Activated T-cell treated with anti-CD3 and anti-CD28 coated beads, Interleukin-2, amount 50 U/mL, for 48 hours (primary cell): ENCODE results near the gene FBLN2.

Source experiments
- DNase-seq, 2 experiments: peaks; one replicate each; pipeline ENCODE4 v3.0.0-alpha.2; 2020

FBLN2 gene

DNA sequence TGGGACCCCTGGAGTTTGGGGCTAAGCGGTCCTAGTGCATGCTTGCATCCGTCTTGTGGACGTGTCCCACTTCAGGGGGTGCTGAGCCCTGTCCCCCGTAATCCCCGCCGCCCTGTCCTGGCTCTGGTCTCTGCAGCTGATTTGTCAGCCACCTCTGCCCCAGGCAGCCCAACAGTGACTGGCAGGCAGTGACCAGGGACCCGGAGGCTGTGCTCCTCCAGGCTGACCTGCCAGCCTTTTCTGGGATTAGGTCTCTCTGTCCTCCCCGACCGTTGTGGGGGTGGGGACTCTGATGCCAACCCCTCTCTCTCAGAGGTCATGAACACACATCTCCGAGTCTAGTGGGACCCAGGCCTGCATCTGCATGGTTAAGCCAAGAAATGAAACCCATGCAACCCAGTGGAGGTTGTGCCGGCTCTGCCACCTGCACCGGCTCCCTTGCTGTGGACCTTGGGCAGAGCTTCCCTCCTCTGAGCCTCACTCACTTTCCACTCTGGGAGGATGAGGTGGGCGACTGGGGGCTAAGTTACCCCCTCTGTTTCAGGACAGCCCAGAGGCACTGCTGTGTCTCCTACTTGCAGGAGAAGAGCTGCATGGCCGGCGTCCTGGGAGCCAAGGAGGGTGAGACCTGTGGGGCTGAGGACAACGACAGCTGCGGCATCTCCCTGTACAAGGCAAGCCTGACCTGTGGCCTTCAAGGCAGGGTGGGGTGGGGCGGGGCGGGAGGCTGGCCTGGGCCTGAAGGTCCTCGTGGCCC, 60.2 kb downstream of the FBLN2 start:
- no peak for DNase-seq

DNA sequence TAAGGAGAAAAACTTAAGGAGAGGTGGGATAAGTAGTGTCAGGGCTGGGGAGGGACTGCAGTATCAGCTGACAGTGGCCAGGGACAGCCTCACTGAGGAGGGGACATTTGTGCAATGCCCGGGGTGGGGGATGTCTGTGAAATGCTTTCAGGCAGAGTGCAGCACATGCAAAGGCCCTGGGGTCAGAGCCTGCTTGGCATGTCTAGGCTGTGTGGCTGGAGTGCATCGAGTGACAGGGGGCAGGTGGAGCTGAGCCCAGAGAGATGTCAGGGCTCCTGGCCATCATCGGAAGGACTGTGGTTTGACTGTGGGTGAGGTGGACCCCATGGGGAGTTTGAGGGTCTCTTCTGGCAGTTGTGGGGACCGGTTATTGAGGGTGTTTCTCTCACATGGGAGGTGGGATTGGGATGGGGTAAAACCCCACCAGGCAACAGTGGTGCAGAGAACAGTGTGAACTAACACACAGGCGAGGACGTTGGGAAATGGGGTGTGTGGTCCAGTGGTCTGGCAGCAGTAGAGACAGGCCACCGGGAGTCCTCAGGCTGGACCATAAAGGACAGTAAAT, 61.2 kb downstream of the FBLN2 start:
- no peak for DNase-seq

DNA sequence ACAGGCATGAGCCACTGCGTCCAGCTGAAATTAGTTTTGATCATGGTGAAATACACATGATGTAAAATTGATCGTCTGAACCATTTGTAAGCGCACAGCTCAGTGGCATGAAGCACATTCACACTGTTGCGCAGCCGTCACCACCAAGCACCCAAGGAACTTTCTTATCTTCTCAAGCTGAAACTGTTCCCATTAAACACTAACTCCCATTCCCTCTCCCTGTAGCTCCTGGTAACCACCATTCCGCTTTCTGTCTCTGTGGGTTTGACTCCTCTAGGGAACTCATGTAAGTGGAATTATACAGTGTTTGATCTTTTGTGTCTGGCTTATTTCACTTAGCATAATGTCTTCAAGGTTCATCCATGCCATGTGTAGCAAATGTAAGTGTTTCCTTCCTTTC, 62.3 kb downstream of the FBLN2 start:
- no peak for DNase-seq

DNA sequence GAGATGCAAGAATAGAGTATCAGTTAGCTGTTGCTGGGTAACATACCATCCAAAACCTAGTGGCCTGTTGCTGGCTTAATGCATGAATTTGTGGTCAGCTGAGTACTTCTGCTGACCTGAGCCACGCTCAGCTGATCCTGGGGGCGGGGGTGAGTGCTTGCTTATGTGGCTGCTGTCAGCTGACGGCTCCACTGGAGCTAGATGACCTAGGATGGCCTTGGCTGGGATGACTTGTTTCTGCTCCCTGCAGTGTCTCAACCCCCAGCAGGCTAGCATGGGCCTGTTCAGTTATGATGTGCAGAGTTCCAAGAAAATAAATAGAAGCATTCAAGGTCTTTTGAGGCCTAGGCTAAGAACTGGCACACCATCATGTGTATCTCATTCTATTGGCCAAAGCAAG, 63.9 kb downstream of the FBLN2 start:
- DNase-seq, result no peak

DNA sequence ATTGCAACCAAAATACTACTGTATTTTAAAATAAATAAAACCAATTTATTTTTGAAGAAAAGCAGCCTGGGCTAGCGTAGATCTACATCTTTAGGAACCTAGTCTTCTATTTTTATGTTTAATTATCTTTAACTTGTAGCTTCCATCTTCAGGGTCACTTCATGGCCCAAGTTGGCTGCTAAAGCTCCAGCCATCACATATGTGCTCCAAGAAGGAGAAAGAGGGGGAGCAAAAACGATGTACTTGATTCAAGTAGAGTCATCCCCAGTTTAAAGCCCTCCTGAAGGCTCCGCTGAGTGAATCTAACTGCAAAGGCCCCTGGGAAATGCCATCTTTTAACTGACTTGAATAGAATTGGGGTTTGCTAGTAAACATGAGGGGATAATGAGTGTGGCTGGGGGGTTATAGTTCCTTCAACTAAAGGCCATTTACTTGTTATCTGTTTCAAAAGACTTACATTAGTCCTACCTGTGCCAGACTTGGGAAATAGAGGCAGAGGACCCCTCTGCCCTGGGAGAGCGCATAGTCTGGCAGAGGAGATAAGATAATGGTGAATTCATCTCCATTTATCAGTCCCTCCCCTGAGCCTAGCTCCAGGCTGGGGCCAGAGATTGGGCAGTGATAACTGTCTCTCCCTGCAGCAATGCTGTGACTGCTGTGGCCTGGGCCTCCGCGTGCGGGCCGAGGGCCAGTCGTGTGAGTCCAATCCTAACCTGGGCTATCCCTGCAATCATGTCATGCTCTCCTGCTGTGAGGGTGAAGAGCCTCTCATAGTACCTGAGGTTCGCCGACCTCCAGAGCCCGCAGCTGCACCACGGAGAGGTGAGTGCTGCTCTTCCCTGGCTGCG, 64.6 kb downstream of the FBLN2 start:
- DNase-seq, result no peak

DNA sequence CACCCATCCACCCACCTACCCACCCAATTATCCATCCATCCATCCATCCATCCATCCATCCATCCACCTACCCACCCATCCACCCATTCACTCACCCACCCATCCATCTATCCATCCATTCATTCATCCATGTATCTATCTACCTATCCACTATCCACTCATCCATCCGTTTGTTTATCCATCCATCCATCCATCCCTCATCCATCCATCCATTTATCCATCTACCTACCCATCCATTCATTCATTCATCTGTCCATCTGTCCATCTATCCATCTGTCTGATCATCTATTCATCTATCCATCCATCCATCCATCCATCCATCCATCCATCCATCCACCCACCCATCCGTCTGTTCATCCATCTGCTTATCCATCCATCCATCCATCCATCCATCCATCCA, 65.7 kb downstream of the FBLN2 start:
- no peak for DNase-seq

DNA sequence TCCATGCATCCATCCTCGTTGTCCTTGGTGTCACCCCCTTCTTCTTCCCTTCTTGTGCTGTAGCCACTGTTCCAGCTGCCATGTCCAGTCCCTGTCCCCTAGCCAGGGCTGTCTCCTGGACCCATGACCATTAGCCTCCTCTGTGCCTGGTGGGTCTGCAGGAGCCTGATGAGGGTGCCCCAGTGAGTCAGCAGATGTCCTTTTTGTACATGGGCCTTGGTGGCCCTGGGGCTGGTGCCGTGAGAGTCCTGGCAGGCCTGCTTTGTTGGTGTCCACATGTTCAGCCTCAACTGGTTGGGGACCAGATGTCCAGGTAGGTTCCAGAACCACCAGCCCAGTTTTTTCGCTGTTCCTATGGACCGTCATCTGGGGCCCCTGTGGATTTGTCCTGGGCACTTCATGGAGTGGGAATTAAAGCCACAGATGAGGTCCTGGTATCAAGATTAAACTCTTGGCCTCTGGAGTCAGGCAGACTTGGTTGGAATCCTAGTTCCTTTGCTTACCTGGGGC, 66.1 kb downstream of the FBLN2 start:
- no peak for DNase-seq

DNA sequence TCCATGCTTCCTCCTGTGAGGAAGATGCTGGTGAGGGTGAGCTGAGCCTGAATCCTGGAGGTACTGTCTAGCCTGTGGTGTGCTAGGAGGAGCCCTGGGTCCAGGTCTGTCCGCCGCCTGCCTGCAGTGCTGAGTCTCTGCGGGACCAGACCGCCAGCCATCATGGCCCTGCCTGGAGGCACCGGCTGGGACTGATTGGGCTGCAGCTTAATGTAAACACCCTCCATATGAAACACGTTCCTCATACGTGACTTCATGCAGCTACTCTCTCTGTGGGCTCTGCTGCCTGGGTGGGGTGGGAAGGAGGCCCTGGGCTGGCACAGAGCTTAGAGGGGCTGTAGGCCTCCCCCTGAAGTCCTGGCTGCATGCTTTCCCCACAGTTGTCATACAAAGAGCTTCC, 67.4 kb downstream of the FBLN2 start:
- DNase-seq, result no peak

DNA sequence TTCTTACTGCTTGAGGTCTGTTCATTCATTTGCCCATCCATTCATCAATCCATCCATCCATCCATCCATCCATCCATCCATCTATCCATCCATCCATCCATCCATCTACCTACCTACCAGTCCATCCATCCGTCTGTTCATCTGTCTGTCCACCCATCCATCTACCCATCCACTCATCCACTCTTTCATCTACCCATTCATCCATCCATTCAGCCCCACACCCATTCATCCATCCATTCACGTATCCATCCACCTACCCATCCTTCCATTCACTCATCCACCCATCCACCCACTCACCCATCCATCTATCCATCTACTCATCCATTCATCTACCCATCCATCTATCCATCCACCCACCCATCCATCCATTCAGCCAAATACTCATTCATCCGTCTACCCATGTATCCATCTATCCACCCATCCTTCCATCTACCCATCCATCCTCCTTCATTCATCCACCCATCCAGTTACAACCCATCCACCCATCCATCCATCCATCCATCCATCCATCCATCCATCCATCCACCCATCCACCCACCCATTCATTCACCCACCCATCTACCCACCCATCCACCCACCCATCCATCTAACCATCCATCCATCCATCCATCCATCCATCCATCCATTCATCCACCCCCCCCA, 68.3 kb downstream of the FBLN2 start:
- DNase-seq, result no peak

DNA sequence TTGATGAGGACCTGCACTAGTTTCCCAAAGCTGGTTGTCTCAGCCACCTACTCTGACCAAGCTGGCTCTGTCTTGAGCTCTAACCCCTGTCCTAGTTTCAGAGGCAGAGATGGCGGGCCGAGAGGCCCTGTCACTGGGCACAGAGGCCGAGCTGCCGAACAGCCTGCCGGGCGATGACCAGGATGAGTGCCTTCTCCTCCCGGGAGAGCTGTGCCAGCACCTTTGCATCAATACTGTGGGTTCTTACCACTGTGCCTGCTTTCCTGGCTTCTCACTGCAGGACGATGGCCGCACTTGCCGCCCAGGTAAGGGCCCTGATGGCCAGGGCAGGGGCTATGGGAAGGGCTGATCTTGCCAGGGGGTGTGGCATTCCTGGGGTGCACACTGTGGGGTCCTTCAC, 69.1 kb downstream of the FBLN2 start:
- DNase-seq, result no peak

DNA sequence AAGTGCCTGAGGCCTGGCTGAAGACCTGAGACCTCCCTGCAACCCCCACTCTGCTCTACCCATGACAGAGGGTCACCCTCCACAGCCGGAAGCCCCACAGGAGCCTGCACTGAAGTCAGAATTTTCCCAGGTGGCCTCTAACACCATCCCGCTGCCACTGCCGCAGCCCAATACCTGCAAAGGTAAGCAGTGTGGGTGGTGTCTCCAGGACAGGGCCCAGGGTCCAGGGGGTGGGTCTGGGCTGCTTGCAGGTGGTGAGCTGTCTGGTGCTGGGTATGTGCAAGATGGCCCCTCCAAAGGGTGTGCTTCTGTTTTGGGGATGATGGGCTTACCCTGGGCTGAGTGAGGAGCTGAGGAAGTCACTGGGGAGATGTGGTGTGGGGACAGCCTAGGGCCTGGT, 69.9 kb downstream of the FBLN2 start:
- no peak for DNase-seq

DNA sequence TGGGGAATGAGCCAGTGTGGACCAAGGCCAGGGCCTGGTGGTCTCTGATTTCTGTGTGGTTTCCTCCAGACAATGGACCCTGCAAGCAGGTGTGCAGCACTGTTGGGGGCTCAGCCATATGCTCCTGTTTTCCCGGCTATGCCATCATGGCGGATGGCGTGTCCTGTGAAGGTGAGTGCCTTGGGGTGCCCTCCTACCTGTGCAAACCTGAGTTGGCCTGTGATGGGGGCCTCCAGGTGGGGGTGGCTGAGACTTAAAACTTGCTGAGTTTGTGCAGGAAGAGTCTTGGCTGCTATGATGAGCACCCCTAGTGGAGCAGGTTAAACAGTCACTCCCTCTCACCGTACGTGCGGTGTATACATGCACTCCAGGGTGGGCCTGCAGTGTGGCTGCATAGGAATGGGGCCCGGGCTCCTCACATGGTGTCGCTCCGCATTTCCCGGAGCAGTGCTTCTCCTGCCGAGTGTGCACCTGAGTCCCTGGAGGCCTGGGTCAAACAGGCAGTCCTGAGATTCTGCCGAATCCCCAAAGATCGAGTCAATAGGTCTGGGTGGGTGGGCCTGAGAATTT, 70.8 kb downstream of the FBLN2 start:
- no peak for DNase-seq

DNA sequence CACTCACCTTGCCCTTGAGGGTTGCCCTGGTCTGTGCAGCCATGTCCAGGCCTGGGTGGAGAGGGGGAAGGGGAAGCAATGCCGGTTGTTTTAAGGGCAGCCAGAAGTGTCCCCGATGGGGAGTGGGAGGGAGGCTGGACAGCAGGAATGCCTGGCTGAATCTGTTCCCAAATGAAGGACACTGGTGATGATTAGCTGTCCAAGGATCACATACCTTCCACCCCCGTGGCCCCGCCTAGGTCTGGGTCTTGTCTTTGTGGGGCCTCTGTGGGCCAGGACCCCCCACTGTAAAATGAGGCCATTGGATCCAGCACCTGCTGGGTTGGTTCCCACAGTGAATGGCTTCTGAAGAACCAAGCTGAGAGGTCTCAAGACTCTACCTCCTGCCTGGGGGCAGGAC, 71.4 kb downstream of the FBLN2 start:
- DNase-seq, result no peak

DNA sequence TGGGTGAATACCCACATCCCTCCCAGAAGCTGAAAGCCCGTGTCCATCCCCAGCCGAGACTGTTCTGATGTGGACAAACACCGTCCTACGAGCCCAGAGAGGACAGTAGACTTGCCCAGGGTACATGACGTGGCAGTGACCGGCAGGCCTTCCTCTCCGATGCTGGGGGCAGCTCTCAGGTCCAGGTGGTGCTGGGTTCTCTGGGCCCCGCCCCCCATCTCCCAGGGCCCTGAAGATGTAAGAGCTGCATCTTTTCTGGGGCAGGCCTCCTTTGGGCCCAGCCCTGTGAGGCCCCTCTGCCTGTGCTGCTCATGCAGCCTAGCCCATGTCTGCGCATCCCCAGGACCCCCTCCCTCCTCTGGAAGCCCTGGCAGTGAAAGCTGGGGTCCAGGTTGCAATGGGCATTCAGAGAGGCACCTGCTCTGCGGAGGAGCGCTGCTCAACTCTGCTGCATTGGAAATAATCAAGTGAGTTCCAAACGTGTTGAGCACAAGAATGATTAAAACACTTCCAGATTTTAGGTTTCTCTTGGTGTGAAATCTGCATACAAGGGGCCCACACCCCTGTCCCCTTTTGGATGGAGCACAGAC, 71.9 kb downstream of the FBLN2 start:
- no peak for DNase-seq

DNA sequence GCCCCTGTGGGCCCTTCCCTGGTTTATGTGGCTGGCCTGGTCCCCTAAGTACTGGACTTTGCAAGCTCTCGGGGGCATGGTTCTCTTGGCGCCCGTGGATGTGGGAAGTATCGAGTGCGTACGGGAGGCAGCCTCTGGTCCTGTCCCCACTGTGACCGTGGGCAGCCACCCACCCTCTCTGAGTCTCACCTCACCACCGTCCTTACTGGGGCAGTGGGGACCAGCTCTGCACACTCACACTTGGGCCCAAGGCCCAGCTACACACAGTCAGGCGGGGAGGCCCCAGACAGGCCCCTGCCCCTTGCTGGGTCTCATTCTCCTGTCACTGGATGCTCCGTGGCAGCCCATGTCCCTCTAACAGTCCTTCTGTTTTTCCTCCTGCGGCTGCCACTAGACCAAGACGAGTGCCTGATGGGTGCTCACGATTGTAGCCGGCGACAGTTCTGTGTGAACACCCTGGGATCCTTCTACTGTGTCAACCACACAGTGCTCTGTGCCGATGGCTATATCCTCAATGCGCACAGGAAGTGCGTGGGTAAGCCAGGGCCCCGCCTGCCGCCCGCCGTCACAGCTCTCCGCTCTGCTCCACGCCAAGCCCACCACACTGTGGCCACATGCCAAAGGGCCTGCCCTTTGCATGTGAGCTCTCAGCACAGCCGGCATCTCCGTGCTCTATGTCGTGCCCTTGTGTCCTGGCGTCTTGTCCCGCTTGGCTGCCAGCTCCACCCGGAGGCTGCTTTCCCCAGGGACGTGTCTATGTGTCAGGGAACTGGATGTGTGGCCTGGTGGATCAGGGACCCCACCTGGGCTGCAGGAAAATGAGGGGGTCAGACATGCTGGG, 72.7 kb downstream of the FBLN2 start:
- peak; percentile 25 to 51 for DNase-seq

DNA sequence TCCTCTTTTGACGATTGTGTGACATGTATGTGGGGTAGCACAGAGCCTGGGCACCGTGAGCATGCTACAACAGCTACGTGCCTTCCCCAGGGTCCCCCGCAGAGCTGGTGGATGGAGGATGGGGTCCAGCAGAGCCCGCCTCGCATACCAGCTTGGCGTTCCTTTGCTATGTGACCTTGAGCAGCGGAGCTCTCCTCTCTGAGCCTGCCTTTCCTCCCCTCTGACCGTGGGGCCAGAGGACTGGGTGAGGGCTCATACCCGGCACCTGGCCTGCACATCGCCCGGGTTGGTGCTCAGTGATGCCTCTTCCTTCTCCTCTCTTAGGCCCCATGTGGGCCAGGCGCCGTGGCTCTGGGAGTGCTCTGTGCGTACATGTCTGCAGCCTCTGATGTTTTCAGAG, 73.4 kb downstream of the FBLN2 start:
- DNase-seq, result no peak

DNA sequence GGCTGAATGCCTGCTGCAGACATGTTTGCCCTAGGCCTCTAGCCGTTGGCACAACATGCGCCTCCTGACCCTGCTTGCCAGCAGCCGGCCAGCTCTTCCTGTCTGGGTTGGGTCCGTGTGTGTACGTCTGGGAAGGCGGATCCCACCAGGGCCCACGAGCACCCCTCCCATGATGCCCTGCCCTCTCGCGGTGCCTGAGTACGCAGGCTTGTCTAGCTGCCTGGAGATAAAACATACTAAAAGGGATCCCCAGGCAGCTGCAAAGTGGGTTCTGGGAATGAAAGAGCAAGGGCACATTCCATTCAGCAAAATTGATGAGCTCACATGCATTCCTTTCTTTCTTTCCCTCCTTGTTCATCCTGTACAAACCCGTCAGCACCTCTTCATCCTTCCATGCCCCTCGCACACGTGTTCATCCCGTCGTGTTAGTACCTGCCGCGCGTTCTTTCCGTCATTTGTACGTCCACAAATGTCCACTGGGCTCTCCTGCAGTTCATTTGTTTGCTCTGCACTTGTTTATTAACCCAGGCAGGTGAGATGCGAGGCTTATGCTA, 74.3 kb downstream of the FBLN2 start:
- no peak for DNase-seq

DNA sequence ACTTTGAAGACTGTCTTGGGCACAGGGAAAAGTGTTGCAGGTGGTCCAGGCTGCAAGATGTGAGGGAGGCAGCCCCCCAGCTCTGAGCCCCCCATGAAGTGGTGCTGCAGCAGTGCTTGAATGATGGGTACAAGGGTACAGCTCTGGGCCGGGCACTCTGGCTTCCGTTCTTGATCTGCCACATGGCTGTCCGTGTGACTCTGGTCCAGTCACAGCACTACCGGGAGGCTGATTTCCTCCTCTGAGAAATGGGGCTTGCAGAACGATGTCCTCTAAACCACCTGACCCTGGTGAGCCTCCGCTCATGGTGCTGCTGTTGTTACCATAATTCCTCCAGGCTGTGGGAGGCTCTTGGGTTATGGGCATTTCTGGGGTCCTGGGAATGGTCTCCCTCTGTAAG, 75.1 kb downstream of the FBLN2 start:
- DNase-seq, result no peak

DNA sequence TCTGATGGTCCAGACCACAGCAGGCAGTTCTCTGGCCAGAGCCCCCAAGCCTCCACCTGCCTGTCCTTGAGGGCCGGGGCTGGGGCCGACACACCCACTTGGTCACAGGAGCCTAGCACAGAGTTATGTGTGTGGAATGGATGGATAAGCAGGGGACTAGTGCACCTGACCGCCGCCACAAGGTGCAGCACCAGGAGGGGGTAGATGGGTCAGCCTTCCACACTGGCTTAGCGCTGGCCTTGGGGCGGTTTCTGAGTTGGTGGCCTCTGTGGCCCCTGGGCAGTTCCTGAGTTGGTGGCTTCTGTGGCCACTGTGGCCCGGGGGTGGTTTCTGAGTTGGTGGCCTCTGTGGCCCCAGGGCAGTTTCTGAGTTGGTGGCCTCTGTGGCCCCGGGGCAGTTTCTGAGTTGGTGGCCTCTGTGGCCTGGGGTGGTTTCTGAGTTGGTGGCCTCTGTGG, 75.8 kb downstream of the FBLN2 start:
- DNase-seq, result no peak

DNA sequence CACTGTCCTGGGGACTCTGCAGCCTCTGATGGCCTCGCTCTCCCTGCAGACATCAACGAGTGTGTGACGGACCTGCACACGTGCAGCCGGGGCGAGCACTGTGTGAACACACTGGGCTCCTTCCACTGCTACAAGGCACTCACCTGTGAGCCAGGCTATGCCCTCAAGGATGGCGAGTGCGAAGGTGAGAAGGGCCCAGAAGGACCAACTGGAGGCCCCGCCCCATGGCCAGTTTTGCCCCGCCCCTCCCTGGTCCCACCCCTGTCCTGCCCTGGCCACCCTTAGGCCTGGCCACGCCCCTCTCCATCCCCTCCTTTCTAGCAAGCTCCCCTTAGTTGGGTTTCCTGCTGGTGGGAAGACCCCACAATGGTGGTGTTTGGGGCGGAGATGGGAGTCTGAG, 77.5 kb downstream of the FBLN2 start:
- no peak for DNase-seq

DNA sequence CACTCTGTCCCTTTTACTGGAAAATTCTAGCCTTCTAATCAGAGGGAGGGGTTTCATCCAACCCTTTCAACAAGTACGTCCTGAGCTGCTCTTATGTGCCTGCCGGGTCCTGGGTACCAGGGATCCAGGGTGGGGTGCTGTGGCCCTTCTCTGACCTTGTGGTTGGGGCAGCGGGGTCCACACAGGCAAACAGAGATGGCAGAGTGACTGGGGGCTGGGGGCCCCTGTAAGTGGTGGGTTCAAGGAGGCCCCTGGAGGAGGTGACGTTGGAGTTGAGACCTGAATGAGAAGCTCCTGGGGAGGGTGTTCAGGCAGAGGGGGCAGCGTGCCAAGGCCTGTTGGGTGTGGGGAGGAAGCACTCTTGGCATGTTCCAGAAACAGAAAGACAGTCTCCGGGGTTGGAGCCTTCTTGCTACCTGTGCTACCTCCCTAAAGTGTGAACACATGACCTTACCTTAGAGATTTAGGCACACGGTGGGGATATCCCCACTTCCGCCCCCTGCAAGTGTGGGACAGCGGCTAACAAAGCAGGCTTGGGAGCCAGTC, 78.1 kb downstream of the FBLN2 start:
- no peak for DNase-seq
